PFSK-1 (cell line): ENCODE results near the gene ACOX1.

Source experiments
- POLR2AphosphoS5 ChIP-seq: IDR thresholded peaks from 2 replicates; pipeline ENCODE4 v1.6.1; 2012; ENCODE audit warnings: low read depth, mild to moderate bottlenecking, control low read depth, low read length, moderate library complexity
- REST ChIP-seq, 2 experiments: IDR thresholded peaks; 2 replicates each; pipeline versions ENCODE4 v1.6.1 to v1.8.0; 2011 to 2012; ENCODE audit warnings: low read depth in 2 of 2, low read length in 2 of 2, control low read depth in 1 of 2, inconsistent platforms in 1 of 2, mild to moderate bottlenecking in 1 of 2, moderate library complexity in 1 of 2; ENCODE audit not compliant: insufficient read depth in 1 of 2
- SIN3A ChIP-seq: IDR thresholded peaks from 2 replicates; pipeline ENCODE4 v1.6.1; 2012; ENCODE audit warnings: mild to moderate bottlenecking, low read length, moderate library complexity, borderline replicate concordance; ENCODE audit not compliant: insufficient read depth
- TAF1 ChIP-seq: IDR thresholded peaks from 2 replicates; pipeline ENCODE4 v1.6.1; 2012; ENCODE audit warnings: low read length, control low read depth, borderline replicate concordance; ENCODE audit not compliant: insufficient read depth

GRCh38 chr17:75919611-75920010 is 59.4 kb downstream of the ACOX1 start:
- TF ChIP-seq POLR2AphosphoS5 (no peak), TAF1 (no peak), REST (IDR thresholded peaks at IDR 0.05; ENCODE audit: insufficient read depth in 1 of 2, low read depth in 2 of 2, low read length in 2 of 2) (no peak), SIN3A (no peak)
